Measurements from ENCODE around the gene PPP2R1B.

The PPP2R1B gene

DNA sequence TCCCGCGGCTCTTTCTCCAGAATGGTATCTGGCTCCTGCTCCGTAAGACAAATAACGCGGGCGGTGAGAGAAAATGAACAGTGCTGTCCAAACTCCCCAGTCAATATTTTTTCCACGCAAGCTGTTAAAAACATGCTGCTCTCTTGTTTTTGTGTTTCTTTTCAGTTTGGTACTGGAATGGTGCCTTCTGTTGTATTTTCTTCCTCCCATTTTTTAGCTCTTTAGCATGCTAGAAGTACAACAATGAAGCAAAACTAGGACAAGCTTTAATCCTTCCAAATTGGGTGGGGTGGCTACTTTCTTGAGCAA is 599 bp upstream of the PPP2R1B start:
- peak; percentile 16 for DNase-seq (ENCODE audit: low spot score)
- no peak for TF ChIP-seq CTCF (IDR thresholded peaks at IDR 0.05; ENCODE audit: extremely low read depth, insufficient read depth, missing control alignments)
- in situ Hi-C loops (cut with MboI; ENCODE audit: low pct_unique_long_range_greater_than_20kb, low sequenced_read_pairs, unreplicated experiment) = no loop called here

- in situ Hi-C loops (cut with MboI; ENCODE audit: low pct_unique_long_range_greater_than_20kb, low sequenced_read_pairs, unreplicated experiment) = no loop called here
- no peak for TF ChIP-seq CTCF (IDR thresholded peaks at IDR 0.05; ENCODE audit: extremely low read depth, insufficient read depth, missing control alignments)
- peak; percentile 31 for DNase-seq (ENCODE audit: low spot score)
Observed at GRCh38 chr11:111765320-111765983, 737 bp downstream of the PPP2R1B start.

- in situ Hi-C loops (cut with MboI; ENCODE audit: low pct_unique_long_range_greater_than_20kb, low sequenced_read_pairs, unreplicated experiment) = no loop called here
- no peak for TF ChIP-seq CTCF (IDR thresholded peaks at IDR 0.05; ENCODE audit: extremely low read depth, insufficient read depth, missing control alignments)
Observed at GRCh38 chr11:111764621-111765020, 1.6 kb downstream of the PPP2R1B start.

GRCh38 chr11:111762981-111763643 is 3.1 kb downstream of the PPP2R1B start:
- in situ Hi-C loops (cut with MboI; ENCODE audit: low pct_unique_long_range_greater_than_20kb, low sequenced_read_pairs, unreplicated experiment) = no loop called here
- TF ChIP-seq CTCF (IDR thresholded peaks at IDR 0.05; ENCODE audit: extremely low read depth, insufficient read depth, missing control alignments) = peak; percentile 20
- no peak for DNase-seq (ENCODE audit: low spot score)

More at GRCh38 chr11:111764621-111765020, 1.6 kb downstream of the PPP2R1B start:
- DNase-seq (ENCODE audit: low spot score) = no peak

- DNase-seq (ENCODE audit: low spot score) = no peak
- in situ Hi-C loops (cut with MboI; ENCODE audit: low pct_unique_long_range_greater_than_20kb, low sequenced_read_pairs, unreplicated experiment) = no loop called here
- no peak for TF ChIP-seq CTCF (IDR thresholded peaks at IDR 0.05; ENCODE audit: extremely low read depth, insufficient read depth, missing control alignments)
Observed at GRCh38 chr11:111762526-111762925, 3.7 kb downstream of the PPP2R1B start.

DNA sequence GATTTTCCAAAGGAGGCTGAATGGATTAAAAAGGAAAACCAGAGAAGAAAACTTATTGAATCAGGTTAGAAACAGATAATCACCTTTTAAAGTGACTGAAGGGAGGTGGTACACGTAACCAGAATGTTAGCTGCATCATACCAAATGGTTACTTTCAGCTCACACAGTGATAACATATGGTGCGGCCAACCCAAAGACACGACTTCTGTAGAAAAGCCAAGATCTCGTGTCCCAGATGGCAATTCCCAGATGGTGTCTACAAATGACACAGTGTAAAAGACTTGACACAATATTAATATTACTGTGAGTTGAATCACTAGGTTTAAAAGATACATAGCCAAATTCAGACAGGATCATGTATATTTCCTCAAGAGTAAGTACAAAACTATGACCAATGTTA is 5.2 kb downstream of the PPP2R1B start:
- no peak for DNase-seq (ENCODE audit: low spot score)
- in situ Hi-C loops (cut with MboI; ENCODE audit: low pct_unique_long_range_greater_than_20kb, low sequenced_read_pairs, unreplicated experiment) = no loop called here
- no peak for TF ChIP-seq CTCF (IDR thresholded peaks at IDR 0.05; ENCODE audit: extremely low read depth, insufficient read depth, missing control alignments)
